Calu3 (cell line): ENCODE measurements around the gene COPA. TPM values are rescaled to one million over a fixed set of nuclear protein-coding genes. Genes with fewer than 3 reads are reported as not detected.

Experiments
- BruUV-seq: library from RNA; stranded (reverse); fragments of 400-500 nt; replicated peaks from 2 replicates; lab custom pipeline; 2021; lab: Mats Ljungman, UMichigan
- CTCF ChIA-PET: fragments of 300-600 bp; sonication (Branson Sonifier 250); formaldehyde crosslinking; loops from one replicate; lab custom pipeline; 2022; ENCODE audit warnings: antibody characterized with exemption; lab: Charles Lee
- DNase-seq: peaks from one replicate; pipeline ENCODE4 v3.0.0; 2022
- H3K27ac Mint-ChIP-seq: one replicate; pipeline ENCODE4 v1.8.0; 2022; ENCODE audit warnings: mixed read lengths; ENCODE audit not compliant: unreplicated experiment
- H3K27me3 Mint-ChIP-seq: one replicate; pipeline ENCODE4 v1.8.0; 2022; ENCODE audit warnings: mixed read lengths; ENCODE audit not compliant: unreplicated experiment
- H3K36me3 Mint-ChIP-seq: one replicate; pipeline ENCODE4 v1.8.0; 2022; ENCODE audit warnings: mild to moderate bottlenecking, moderate library complexity, mixed read lengths; ENCODE audit not compliant: insufficient read depth, unreplicated experiment
- H3K4me1 Mint-ChIP-seq: one replicate; pipeline ENCODE4 v1.8.0; 2022; ENCODE audit warnings: mild to moderate bottlenecking, low read depth, mixed read lengths; ENCODE audit not compliant: unreplicated experiment
- H3K4me3 Mint-ChIP-seq: one replicate; pipeline ENCODE4 v1.8.0; 2022; ENCODE audit warnings: mild to moderate bottlenecking, low read depth, moderate library complexity, mixed read lengths; ENCODE audit not compliant: unreplicated experiment
- H3K9me3 Mint-ChIP-seq: one replicate; pipeline ENCODE4 v1.8.0; 2022; ENCODE audit warnings: low read depth, mixed read lengths; ENCODE audit not compliant: unreplicated experiment
- CTCF ChIP-seq: fragments of 200-600 bp; IDR thresholded peaks from one replicate; pipeline ENCODE4 v1.8.0; 2022; ENCODE audit warnings: antibody characterized with exemption; ENCODE audit not compliant: unreplicated experiment
- intact Hi-C: fragments of 100-400 bp; cut with micrococcal nuclease; formaldehyde crosslinking; loops from one replicate; pipeline ENCODE4 v1.10.0; 2022; ENCODE audit not compliant: unreplicated experiment
- total RNA-seq: library from RNA; stranded (reverse); gene quantifications from 2 replicates; pipeline ENCODE4 v1.2.3, GENCODE V29; 2022

Gene COPA
- total RNA-seq, 1 experiment from 2014 or later = 208 TPM

DNA sequence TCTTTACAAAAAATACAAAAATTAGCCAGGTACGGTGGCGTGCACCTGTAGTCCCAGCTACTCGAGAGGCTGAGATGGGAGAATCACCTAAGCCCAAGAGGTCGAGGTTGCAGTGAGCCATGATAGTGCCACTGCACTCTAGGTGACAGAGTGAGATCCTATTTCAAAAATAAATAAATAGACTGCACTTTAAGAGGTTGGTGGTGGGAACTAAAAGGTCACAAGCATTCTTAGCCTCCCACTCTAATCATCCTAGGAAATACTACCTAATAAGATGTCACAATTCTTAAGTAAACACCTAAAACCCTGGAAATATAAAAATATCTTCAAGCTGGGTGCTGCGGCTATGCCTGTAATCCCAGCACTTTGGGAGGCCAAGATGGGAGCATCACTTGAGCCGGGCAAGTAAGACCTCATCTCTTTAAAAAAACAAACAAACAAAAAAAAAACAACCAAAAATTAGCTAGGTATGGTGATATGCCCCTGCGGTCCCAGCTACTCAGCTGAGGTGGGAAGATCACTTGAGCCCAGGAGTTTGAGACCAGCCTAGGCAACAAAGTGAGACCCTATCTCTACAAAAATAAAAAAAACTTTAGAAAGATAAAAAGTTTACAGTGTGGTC, 84.8 kb downstream of the COPA start:
- H3K9me3 Mint-ChIP-seq = no peaks in the 10 kb centered on the region
- H3K4me1 Mint-ChIP-seq = peaks cover 12% of the 10 kb centered on the region
- no peaks in the 10 kb centered on the region for H3K27me3 Mint-ChIP-seq
- CTCF ChIA-PET = no interaction called here
- no peak for DNase-seq
- no peak for TF ChIP-seq CTCF
- intact Hi-C loops = no loop called here
- peaks cover 32% of the 10 kb centered on the region for H3K36me3 Mint-ChIP-seq
- H3K4me3 Mint-ChIP-seq = no peak overlapping the region
- BruUV-seq = no TSS peak
- no peak overlapping the region for H3K27ac Mint-ChIP-seq

- H3K27me3 Mint-ChIP-seq = no peaks in the 10 kb centered on the region
These were observed 85.5 kb downstream of the COPA start for GRCh38 chr1:160257411-160258015.

GRCh38 chr1:160256396-160257046, 86.5 kb downstream of the COPA start:
- no peak overlapping the region for H3K4me3 Mint-ChIP-seq

More at GRCh38 chr1:160257411-160258015, 85.5 kb downstream of the COPA start:
- no peak for DNase-seq
- H3K36me3 Mint-ChIP-seq = peaks cover 24% of the 10 kb centered on the region
- peaks cover 12% of the 10 kb centered on the region for H3K4me1 Mint-ChIP-seq
- no peak for TF ChIP-seq CTCF
- CTCF ChIA-PET = interaction anchor here (1.1 to 1.2 kb wide), 2 partner anchors 64 to 133 kb away, joined by 3 to 6 read pairs; no protein-coding TSS in a partner anchor
- no peaks in the 10 kb centered on the region for H3K9me3 Mint-ChIP-seq
- H3K27ac Mint-ChIP-seq = no peak overlapping the region
- H3K4me3 Mint-ChIP-seq = no peak overlapping the region
- no TSS peak for BruUV-seq
- intact Hi-C loops = no loop called here

More at GRCh38 chr1:160256396-160257046, 86.5 kb downstream of the COPA start:
- no peaks in the 10 kb centered on the region for H3K27me3 Mint-ChIP-seq
- CTCF ChIA-PET = interaction anchor here (1.1 to 1.2 kb wide), 2 partner anchors 63 to 132 kb away, joined by 3 to 6 read pairs; no protein-coding TSS in a partner anchor
- peaks cover 12% of the 10 kb centered on the region for H3K4me1 Mint-ChIP-seq
- no peak overlapping the region for H3K27ac Mint-ChIP-seq
- no peaks in the 10 kb centered on the region for H3K9me3 Mint-ChIP-seq
- H3K36me3 Mint-ChIP-seq = peaks cover 14% of the 10 kb centered on the region
- intact Hi-C loops = no loop called here
- no peak for TF ChIP-seq CTCF
- peak; percentile 10 for DNase-seq
- no TSS peak for BruUV-seq
